ENCODE data around the gene ADAMTSL4.
A peak's percentile ranks its signal among the peaks of the same experiment; 100 is the strongest.
"Not testable (repeated sequence)": the region's sequence is repeated elsewhere in the genome, so short reads cannot be mapped to it uniquely, and the experiment has no call there.

ADAMTSL4 gene

DNA sequence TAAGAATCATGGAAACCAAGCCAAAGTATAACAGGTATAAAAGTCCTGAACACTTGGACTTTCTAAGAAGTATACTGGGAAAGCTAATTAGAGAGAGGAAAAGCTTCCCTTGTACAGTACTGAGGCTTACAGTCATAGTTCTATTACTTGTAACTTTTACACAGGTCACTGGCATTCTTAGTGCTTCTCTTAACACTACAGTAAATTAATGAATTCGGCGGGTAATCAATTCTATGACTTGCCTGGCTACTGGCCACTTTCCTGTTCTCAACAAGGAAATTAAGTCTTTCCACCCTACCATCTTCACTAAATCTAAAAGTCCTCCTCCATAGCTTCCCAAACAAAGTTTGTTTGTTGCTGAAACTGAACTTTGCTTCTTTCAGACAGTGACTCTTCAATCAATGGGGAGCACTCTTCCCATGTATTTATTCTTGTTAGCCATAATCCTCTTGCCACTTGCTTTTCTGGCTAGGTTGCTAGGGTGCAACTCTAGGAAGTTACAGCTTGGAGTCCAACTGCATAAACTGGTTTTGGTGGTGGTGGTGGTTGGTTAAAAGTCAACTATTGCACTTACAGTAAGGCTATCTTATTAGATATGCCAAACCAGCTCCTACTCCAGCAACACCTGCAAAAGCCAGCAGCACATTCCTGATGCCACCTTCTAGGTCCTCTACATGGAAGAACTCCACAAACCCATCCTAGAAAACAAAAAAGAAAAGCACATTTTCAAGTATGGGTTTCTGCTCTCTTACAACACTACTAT is 27.8 kb downstream of the ADAMTSL4 start:
- TF ChIP-seq, protein P1, sequence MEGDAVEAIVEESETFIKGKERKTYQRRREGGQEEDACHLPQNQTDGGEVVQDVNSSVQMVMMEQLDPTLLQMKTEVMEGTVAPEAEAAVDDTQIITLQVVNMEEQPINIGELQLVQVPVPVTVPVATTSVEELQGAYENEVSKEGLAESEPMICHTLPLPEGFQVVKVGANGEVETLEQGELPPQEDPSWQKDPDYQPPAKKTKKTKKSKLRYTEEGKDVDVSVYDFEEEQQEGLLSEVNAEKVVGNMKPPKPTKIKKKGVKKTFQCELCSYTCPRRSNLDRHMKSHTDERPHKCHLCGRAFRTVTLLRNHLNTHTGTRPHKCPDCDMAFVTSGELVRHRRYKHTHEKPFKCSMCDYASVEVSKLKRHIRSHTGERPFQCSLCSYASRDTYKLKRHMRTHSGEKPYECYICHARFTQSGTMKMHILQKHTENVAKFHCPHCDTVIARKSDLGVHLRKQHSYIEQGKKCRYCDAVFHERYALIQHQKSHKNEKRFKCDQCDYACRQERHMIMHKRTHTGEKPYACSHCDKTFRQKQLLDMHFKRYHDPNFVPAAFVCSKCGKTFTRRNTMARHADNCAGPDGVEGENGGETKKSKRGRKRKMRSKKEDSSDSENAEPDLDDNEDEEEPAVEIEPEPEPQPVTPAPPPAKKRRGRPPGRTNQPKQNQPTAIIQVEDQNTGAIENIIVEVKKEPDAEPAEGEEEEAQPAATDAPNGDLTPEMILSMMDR (IDR thresholded peaks at IDR 0.05; ENCODE audit: low read length, missing control alignments), result no peak
- peak; percentile 65 for DNase-seq (ENCODE audit: low read depth)
- H3K4me3 ChIP-seq (replicated peaks; ENCODE audit: low read depth, low read length), result peak overlapping the region; percentile 91

DNA sequence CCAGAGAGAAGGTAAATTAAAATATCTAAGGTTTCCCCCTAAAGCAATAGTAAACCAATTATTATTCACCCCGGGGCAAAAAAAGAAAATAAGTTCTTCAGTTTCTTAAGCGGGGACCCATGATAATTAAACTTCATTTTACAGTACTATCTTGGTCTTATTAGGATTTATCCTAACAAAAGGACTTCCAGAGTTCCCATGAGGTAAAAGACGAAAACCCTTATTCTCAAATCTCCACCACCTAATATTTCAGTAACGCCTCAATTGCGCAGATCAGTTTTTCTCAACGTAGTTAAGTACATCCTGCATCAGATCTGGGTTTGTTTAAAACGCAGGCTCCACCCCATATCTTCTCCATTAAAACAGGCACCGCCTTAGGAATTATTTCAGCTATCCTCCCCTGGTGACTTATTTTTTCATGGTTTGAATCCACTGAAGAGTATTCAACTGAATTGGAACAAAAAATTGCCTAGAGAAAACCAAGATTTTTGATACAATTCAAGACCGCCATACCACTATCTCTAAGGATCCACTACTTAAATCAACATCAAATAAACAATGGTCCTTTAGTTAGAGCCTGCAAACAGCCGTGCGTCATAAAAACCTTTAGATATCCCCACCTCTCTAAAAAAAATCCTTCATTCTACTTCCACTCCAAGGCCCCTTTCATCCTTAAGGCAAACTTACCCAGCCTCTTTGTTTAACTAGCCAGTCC is 28.5 kb downstream of the ADAMTSL4 start:
- DNase-seq (ENCODE audit: low read depth), result peak; percentile 70
- peak overlapping the region; percentile 91 for H3K4me3 ChIP-seq (replicated peaks; ENCODE audit: low read depth, low read length)
- TF ChIP-seq, protein P1 (IDR thresholded peaks at IDR 0.05; ENCODE audit: low read length, missing control alignments), result no peak

DNA sequence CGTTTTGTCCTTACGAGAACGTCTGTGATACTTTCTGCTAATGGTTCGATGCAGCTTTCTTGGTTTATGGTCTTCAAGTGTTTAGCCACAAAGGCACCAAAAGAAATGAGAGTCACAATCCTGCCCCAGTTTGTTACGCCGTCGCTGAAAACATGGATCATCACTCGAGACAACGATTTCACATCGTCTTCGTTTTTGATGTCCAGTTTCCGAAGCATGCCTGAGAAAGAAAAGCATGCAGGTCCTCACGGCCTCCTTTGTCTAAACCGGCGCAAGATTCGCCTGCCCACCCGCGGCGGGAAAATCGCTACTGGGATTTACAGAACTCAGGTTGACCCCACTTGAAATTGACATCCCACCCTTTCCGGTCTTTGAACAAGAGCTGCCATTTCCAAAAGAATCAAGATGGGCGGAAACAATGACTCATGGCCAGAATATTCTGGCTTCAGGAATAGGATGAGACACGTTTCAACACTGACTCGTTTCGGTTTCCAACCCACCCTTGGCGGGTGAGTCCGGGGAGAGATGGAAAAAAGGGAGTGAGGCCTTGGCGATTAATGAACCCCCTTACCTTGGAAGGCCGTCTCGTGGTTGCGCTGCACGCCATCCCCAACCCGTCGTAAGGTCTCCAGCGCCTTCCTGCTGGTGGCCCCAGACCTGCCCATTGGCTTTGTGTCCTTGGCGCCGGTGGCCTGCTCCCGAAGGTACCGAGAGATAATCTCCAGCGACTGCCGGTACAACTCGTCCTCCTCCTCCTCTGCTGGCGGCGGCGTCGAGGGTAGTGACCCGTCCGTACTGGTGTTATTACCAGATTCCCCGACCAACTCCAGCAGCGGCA is 29.3 kb downstream of the ADAMTSL4 start:
- DNase-seq (ENCODE audit: low read depth), result peak; percentile 93
- TF ChIP-seq, protein P1 (IDR thresholded peaks at IDR 0.05; ENCODE audit: low read length, missing control alignments), result no peak
- H3K4me3 ChIP-seq (replicated peaks; ENCODE audit: low read depth, low read length), result peak overlapping the region; percentile 91

DNA sequence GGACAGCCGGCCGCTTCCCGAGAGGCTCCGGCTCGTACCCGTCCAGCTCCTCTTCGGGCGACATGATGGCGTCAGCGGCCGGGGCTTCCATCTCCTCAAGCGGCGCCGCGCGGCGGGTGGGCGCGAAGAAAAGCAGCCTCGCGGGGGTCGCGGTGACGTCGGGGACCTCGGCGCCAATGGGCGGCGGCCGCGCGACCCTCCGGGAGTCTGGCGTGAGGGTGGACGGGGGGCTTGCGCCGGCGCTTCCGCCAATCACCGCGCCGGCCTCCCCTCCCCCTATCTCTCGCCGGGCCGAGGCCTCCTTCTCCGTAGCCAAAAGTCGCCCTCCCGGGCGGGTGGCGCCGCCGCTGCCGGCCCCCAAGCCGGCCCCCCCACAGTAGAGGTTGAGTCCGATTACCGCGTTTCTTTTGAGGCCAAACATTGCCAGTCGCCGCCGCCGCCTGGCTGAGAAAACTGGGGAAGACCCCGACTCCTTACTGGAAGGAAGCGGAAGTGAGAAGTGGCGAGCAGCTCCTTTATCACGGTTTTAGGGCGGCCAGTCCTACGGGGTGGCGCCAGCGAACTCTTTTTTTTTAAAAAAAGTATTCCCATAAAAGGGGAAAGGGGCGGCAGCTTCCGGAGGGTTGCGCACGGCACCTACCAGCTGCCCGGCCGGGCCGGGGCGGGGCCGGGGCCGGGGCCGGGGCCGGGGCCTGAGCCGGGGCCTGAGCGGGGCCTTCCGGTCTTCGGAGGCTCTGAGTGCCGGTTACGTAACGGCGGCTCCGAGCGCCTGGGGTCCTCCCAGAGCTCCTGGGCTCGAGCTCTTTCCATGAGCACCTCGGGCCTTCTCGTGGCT is 30.1 kb downstream of the ADAMTSL4 start, which contains the start of gene MCL1:
TSS of gene MCL1 (minus strand) at position 501 of the 835 bp plus-strand sequence. CDS start at position 421, 80 bp downstream.
- DNase-seq (ENCODE audit: low read depth), result peak; percentile 97
- H3K4me3 ChIP-seq (replicated peaks; ENCODE audit: low read depth, low read length), result peak within 1 kb of the TSS; percentile 91
- TF ChIP-seq, protein P1 (IDR thresholded peaks at IDR 0.05; ENCODE audit: low read length, missing control alignments), result no peak

DNA sequence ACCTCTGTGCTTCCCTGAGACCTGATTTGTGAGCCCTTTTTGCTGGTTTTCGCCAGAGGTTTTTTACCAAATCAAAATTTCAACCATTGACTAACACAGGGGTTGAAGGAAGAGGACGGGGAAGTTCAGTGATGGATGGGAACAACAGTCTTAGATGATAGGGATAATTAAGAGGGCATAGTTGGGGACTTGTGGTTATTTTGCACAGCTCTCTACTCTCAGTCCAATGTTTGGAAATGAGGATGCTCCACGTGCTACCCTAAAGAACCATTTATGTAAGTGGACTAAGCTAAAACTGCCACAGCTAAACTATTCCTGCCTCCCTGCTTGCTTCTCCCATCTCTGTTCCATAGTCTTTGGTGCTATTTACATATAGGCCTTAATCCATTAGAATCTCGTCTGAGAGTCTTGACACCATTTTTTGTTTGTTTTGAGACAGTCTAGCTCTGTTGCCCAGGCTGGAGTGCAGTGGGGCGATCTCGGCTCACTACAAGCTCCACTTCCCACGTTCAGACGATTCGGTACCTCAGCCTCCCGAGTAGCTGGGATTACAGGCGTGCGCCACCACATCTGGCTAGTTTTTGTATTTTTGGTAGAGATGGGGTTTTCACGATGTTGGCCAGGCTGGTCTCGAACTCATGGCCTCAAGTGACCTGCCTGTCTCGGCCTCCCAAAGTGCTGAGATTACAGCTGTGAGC is 30.9 kb downstream of the ADAMTSL4 start:
- DNase-seq (ENCODE audit: low read depth), result no peak
- H3K4me3 ChIP-seq (replicated peaks; ENCODE audit: low read depth, low read length), result peak overlapping the region; percentile 51
- TF ChIP-seq, protein P1 (IDR thresholded peaks at IDR 0.05; ENCODE audit: low read length, missing control alignments), result no peak

DNA sequence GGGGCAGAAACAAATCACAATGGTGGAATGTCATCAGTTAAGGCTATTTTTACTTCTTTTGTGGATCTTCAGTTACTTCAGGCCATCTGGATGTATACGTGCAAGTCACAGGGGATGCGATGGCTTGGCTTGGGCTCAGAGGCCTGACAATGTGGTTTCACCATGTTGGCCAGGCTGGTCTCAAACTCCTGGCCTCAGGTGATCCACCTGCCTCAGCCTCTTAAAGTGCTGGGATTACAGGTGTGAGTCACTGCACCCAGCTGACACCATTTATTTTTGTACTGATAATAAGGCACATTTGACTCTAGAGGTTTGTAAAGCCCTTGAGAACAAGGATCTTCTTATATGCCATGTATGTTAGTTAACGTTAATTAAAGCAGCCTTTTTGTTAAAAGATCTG is 31.8 kb downstream of the ADAMTSL4 start:
- DNase-seq (ENCODE audit: low read depth); H3K4me3 ChIP-seq (replicated peaks; ENCODE audit: low read depth, low read length): not testable (repeated sequence)

DNA sequence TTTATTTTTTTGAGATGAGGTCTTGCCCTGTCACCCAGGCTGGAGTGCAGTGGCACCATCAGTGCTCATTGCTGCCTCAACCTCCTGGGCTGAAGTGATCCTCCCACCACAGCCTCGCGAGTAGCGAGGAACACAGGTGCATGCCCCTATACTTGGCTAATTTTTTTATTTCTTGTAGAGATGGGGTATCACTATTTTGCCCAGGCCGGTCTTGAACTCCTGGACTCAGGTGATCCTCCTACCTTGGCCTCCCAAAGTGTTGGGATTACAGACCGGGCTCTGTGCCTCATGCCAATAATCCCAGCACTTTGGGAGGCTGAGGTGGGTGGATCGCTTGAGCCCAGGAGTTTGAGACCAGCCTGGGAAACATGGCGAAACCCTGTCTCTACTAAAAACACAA is 32.2 kb downstream of the ADAMTSL4 start:
- DNase-seq (ENCODE audit: low read depth); H3K4me3 ChIP-seq (replicated peaks; ENCODE audit: low read depth, low read length): not testable (repeated sequence)

DNA sequence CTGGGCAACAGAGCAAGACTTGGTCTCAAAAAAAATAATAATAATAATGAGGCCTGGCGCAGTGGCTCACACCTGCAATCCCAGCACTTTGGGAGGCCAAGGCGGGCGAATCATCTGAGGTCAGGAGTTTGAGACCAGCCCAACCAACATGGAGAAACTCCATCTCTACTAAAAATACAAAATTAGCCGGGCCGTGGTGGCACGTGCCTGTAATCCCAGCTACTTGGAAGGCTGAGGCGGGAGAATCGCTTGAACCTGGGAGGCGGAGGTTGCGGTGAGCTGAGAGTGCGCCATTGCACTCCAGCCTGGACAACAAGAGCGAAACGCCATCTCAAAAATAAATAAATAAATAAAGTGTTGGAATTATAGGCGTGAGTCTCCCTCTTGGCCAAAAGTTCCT is 32.8 kb downstream of the ADAMTSL4 start:
- not testable (repeated sequence) for DNase-seq (ENCODE audit: low read depth); H3K4me3 ChIP-seq (replicated peaks; ENCODE audit: low read depth, low read length)

Measured in fibroblast of pulmonary artery (primary cell).